Ecto neural progenitor cell (in vitro differentiated cells): ENCODE results near the gene DOCK10.
A peak's percentile ranks its signal among the peaks of the same experiment; 100 is the strongest.
"Not testable (repeated sequence)": the region's sequence is repeated elsewhere in the genome, so short reads cannot be mapped to it uniquely, and the experiment has no call there.

Experiments used
- DNase-seq: peaks from one replicate; pipeline ENCODE4 v3.0.0-alpha.2; 2018; ENCODE audit warnings: low spot score

The DOCK10 gene

GRCh38 chr2:224946895-224947294 is 95.4 kb downstream of the DOCK10 start:
- DNase-seq, result no peak

GRCh38 chr2:224944707-224945547 is 97.3 kb downstream of the DOCK10 start:
- DNase-seq, result no peak

- not testable (repeated sequence) for DNase-seq
These were observed 98.6 kb downstream of the DOCK10 start for GRCh38 chr2:224943601-224944041.

- DNase-seq, result no peak
These were observed 100.3 kb downstream of the DOCK10 start for GRCh38 chr2:224941960-224942359.

- no peak for DNase-seq
These were observed 101.7 kb downstream of the DOCK10 start for GRCh38 chr2:224940618-224941017.

- peak; percentile 52 for DNase-seq
These were observed 103.6 kb downstream of the DOCK10 start for GRCh38 chr2:224938651-224939182.

- DNase-seq, result no peak
These were observed 104.4 kb downstream of the DOCK10 start for GRCh38 chr2:224937887-224938286.

- no peak for DNase-seq
These were observed 107.6 kb downstream of the DOCK10 start for GRCh38 chr2:224934526-224935188.

GRCh38 chr2:224933431-224933830 is 108.8 kb downstream of the DOCK10 start:
- no peak for DNase-seq

- no peak for DNase-seq
These were observed 109.7 kb downstream of the DOCK10 start for GRCh38 chr2:224932522-224932921.

- no peak for DNase-seq
These were observed 110.3 kb downstream of the DOCK10 start for GRCh38 chr2:224931956-224932355.

- DNase-seq, result no peak
These were observed 111.3 kb downstream of the DOCK10 start for GRCh38 chr2:224930990-224931389.

- no peak for DNase-seq
These were observed 112.1 kb downstream of the DOCK10 start for GRCh38 chr2:224930124-224930523.

GRCh38 chr2:224929512-224929911 is 112.8 kb downstream of the DOCK10 start:
- no peak for DNase-seq

- no peak for DNase-seq
These were observed 114.6 kb downstream of the DOCK10 start for GRCh38 chr2:224927646-224928173.

- no peak for DNase-seq
These were observed 115.3 kb downstream of the DOCK10 start for GRCh38 chr2:224927011-224927410.

GRCh38 chr2:224925810-224926100 is 116.5 kb downstream of the DOCK10 start:
- DNase-seq, result no peak

GRCh38 chr2:224925061-224925809 is 117.0 kb downstream of the DOCK10 start:
- no peak for DNase-seq

- DNase-seq, result no peak
These were observed 117.6 kb downstream of the DOCK10 start for GRCh38 chr2:224924631-224925030.

GRCh38 chr2:224922142-224922727 is 120.0 kb downstream of the DOCK10 start:
- DNase-seq, result no peak

GRCh38 chr2:224919472-224920110 is 122.7 kb downstream of the DOCK10 start:
- DNase-seq, result no peak
